D721Med (cell line): ENCODE results near the gene BICDL2.
"Not testable (repeated sequence)": the region's sequence is repeated elsewhere in the genome, so short reads cannot be mapped to it uniquely, and the experiment has no call there.

Source experiments
- DNase-seq: peaks from one replicate; pipeline ENCODE4 v3.0.0; 2011; ENCODE audit warnings: low spot score; ENCODE audit not compliant: insufficient read length
- FAIRE-seq: peaks from 2 replicates; lab custom pipeline; 2011; peaks lifted over from hg19 to GRCh38; lab: Jason Lieb, UNC
- TF ChIP-seq, protein P1 (sequence below): IDR thresholded peaks from 2 replicates; pipeline ENCODE4 v1.5.1; 2012; ENCODE audit warnings: mild to moderate bottlenecking, control low read depth; ENCODE audit not compliant: insufficient read depth; ENCODE audit errors: missing control alignments

The BICDL2 gene

DNA sequence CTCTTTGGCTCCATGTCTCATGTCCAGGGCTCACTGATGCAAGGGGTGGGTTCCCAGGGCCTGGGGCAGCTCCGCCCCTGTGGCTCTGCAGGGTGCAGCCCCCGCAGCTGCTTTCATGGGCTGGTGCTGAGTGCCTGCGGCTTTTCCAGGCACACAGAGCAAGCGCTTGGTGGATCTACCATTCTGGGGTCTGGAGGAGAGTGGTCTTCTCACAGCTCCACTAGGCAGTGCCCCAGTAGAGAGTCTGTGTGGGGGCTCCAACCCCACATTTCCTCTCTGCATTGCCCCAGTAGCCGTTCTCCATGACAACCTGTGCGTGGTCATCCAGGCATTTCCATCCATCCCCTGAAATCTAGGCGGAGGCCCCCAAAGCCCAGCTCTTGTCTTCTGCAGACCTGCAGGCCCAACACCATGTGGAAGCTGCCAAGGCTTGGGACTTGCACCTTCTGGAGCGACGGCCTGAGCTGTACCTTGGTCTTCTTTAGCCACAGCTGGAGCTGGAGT, 33.9 kb upstream of the BICDL2 start:
- DNase-seq (no peak), FAIRE-seq (no peak)
- TF ChIP-seq, protein P1, sequence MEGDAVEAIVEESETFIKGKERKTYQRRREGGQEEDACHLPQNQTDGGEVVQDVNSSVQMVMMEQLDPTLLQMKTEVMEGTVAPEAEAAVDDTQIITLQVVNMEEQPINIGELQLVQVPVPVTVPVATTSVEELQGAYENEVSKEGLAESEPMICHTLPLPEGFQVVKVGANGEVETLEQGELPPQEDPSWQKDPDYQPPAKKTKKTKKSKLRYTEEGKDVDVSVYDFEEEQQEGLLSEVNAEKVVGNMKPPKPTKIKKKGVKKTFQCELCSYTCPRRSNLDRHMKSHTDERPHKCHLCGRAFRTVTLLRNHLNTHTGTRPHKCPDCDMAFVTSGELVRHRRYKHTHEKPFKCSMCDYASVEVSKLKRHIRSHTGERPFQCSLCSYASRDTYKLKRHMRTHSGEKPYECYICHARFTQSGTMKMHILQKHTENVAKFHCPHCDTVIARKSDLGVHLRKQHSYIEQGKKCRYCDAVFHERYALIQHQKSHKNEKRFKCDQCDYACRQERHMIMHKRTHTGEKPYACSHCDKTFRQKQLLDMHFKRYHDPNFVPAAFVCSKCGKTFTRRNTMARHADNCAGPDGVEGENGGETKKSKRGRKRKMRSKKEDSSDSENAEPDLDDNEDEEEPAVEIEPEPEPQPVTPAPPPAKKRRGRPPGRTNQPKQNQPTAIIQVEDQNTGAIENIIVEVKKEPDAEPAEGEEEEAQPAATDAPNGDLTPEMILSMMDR, result no peak

DNA sequence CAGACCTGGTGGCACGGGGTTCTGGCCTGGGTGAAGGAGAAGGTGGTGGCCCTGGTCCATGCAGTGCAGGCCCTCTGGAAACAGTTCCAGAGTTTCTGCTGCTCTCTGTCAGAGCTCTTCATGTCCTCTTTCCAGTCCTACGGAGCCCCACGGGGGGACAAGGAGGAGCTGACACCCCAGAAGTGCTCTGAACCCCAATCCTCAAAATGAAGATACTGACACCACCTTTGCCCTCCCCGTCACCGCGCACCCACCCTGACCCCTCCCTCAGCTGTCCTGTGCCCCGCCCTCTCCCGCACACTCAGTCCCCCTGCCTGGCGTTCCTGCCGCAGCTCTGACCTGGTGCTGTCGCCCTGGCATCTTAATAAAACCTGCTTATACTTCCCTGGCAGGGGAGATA, 32.4 kb upstream of the BICDL2 start:
- not testable (repeated sequence) for FAIRE-seq, DNase-seq

DNA sequence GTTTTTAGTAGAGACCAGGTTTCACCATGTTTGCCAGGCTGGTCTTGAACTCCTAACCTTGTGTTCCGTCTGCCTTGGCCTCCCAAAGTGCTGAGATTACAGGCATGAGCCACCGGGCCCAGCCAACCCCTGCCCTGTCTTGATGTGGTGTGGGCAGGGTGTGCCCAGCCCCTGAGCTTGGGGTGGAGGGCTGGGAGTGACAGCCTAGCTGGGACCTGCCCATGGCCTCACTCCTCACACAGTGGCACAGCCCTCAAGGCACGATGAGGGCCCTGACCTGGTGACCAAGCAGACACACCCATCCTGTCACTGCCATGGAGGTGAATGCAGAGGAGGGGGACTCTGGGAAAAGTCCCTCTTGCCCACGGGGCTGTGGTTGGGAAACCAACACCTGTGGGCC, 31.7 kb upstream of the BICDL2 start:
- DNase-seq (no peak), FAIRE-seq (no peak)
- TF ChIP-seq, protein P1, result no peak

DNA sequence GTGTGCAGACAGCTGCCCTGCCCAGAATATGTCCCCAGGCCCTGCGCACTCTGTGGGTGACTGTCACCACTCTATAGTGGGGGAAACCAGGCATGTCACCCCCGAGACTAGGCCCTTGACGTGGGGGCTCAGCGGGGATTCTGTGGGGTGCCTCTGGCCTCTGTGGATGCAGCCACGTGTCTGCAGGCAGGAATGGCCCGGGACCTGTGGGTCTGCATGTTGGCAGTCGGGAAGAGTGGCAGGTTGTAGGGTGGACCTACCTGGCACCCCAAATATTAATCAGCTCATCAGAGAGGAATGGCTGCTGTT, 29.6 kb upstream of the BICDL2 start:
- TF ChIP-seq, protein P1, result no peak
- no peak for FAIRE-seq
- no peak for DNase-seq

DNA sequence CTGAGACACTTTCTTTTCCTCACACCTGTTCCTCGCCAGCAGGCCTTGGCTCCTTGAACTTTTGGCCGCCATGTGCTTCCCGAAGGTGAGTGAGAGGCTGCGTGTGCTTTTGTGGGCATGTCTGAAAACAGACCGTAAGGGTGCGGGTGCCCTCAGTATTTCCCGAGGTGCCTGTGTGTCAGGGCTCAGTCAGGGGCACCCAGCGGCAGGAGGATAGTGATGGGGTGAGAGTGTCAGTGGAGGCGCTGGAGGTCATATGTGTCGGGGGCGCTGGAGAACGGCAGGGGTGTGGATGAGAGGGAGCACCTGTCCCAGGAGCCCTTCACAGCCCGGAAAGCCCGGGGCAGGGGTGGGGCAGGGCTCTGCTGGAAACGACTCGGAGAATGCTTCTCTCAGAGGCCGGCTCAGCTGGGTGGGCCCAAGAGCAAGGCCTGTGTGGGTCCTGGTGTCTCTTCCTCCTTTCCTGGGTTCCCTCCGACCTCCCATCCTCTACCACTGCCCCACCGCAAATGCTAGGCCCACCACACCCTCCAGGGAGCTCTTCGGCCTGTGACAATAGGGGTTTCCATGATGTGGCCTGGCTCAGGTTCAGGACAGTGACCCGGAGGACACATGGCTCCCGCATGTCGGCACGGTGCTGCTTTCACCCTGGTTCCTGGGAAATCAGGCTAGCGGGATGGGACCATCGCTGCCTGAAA, 29.1 kb upstream of the BICDL2 start:
- DNase-seq (no peak), FAIRE-seq (no peak)
- TF ChIP-seq, protein P1, result no peak

DNA sequence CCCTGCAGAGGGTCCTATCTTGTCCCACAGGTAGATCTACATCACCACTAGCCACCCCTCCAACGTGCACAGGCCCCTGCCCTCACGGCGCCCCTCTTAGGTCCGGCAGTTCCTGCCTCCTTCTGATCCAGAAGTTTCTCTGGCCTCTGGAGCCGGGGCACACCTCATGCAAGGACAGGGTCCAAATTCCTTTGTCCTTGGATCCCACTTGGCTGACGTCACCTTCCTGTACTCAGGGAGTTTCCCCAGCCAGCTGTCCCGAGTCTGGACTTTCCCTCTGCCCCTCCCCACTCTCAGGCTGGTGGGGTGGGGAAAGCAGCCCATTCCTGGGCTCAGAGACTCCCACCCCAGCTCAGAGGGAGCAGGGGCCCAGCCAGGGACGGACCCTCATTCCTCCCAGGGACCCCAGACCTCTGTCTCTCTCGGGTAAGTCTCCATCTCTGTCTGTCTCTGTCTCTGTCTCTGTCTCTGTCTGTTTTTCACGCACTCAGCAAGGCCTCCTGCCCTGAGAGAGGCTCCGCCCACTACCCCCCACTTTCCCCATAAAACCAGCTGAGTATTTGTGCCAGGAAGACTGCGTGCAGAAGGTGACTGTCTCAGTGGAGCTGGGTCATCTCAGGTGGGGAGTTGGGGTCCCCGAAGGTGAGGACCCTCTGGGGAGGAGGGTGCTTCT, 28.5 kb upstream of the BICDL2 start, which contains the start of gene IL32:
TSS of gene IL32 (plus strand) at position 572 of the 673 bp plus-strand sequence. CDS start 172 bp downstream, outside the sequence.
- FAIRE-seq (no peak), DNase-seq (no peak)
- TF ChIP-seq, protein P1, result no peak

GRCh38 chr16:3063625-3064386, 27.1 kb upstream of the BICDL2 start:
- DNase-seq, result no peak
- TF ChIP-seq, protein P1, result no peak
- FAIRE-seq, result no peak
